GM12878 (cell line): ENCODE measurements around the gene MYH7B. TPM values are rescaled to one million over a fixed set of nuclear protein-coding genes. Genes with fewer than 3 reads are reported as not detected.

ENCODE experiments used
- ATAC-seq: fragments of 200-7000 bp; cut with Tn5 transposase; 3 replicates; pipeline ENCODE4 v1.9.1; 2020; ENCODE audit warnings: mild to moderate bottlenecking, moderate library complexity
- BruUV-seq: library from RNA; stranded (reverse); fragments of 400-500 nt; replicated peaks from 2 replicates; lab custom pipeline; 2021; lab: Mats Ljungman, UMichigan
- CTCF ChIA-PET: fragments of 300-600 bp; sonication (Branson Sonifier 250); formaldehyde crosslinking; extraction: SDS; loops from one replicate; lab custom pipeline; 2021; ENCODE audit warnings: inconsistent platforms; lab: Yijun Ruan, JAX
- POLR2A ChIA-PET: fragments of 350-600 bp; formaldehyde crosslinking; extraction: SDS; loops from one replicate; lab custom pipeline; 2021; ENCODE audit warnings: inconsistent platforms; lab: Charles Lee
- RAD21 ChIA-PET: fragments of 300-600 bp; sonication (Branson Sonifier 250); formaldehyde crosslinking; loops from one replicate; lab custom pipeline; 2023; ENCODE audit warnings: antibody characterized with exemption; ENCODE audit not compliant: unreplicated experiment; lab: Charles Lee
- SMC1A ChIA-PET: fragments of 300-600 bp; sonication (Branson Sonifier 250); formaldehyde crosslinking; loops from one replicate; lab custom pipeline; 2023; ENCODE audit not compliant: unreplicated experiment, uncharacterized antibody; lab: Charles Lee
- DNase-seq: peaks from one replicate; pipeline ENCODE4 v3.0.0-alpha.2; 2011; ENCODE audit warnings: low read depth, low spot score
- FAIRE-seq: peaks from 3 replicates; lab custom pipeline; 2011; peaks lifted over from hg19 to GRCh38; lab: Jason Lieb, UNC
- H2AFZ ChIP-seq: 2 replicates; pipeline ENCODE4 v1.6.0; 2011; ENCODE audit warnings: low read depth, low read length, control low read depth; ENCODE audit not compliant: control insufficient read depth
- H3K27ac ChIP-seq: 2 replicates; pipeline ENCODE4 v1.5.1; 2011; ENCODE audit warnings: control low read depth; ENCODE audit not compliant: control insufficient read depth, insufficient read depth
- H3K27me3 ChIP-seq, 2 experiments: replicated peaks in 1 of 2; 2 replicates each; pipeline versions ENCODE4 v1.6.0 to v1.6.1; 2011; ENCODE audit warnings: low read length in 1 of 2; ENCODE audit not compliant: control insufficient read depth in 2 of 2, insufficient read depth in 2 of 2
- H3K36me3 ChIP-seq, 2 experiments: 2 replicates each; pipeline ENCODE4 v1.5.1; 2011; ENCODE audit warnings: low read length in 1 of 2; ENCODE audit not compliant: control insufficient read depth in 2 of 2, insufficient read depth in 2 of 2
- H3K4me1 ChIP-seq: 2 replicates; pipeline ENCODE4 v1.6.1; 2011; ENCODE audit warnings: mild to moderate bottlenecking, low read length, moderate library complexity, mixed read lengths; ENCODE audit not compliant: control insufficient read depth, insufficient read depth
- H3K4me2 ChIP-seq: 2 replicates; pipeline ENCODE4 v1.6.0; 2011; ENCODE audit warnings: control low read depth; ENCODE audit not compliant: control insufficient read depth, insufficient read depth
- H3K4me3 ChIP-seq: fragments of 200-600 bp; sonication (generic); 2 replicates; pipeline ENCODE4 v1.5.1; 2016
- H3K79me2 ChIP-seq: 2 replicates; pipeline ENCODE4 v1.6.0; 2011; ENCODE audit warnings: low read length; ENCODE audit not compliant: control insufficient read depth, insufficient read depth
- H3K9ac ChIP-seq: 2 replicates; pipeline ENCODE4 v1.8.0; 2011; ENCODE audit warnings: low read length, control low read depth, mixed read lengths; ENCODE audit not compliant: control insufficient read depth, insufficient read depth
- H3K9me3 ChIP-seq: replicated peaks from 3 replicates; pipeline ENCODE4 v1.5.1; 2011; ENCODE audit warnings: mild to moderate bottlenecking, low read length; ENCODE audit not compliant: control insufficient read depth, insufficient read depth
- H4K20me1 ChIP-seq: 2 replicates; pipeline ENCODE4 v1.6.0; 2011; ENCODE audit not compliant: control insufficient read depth, insufficient read depth
- ATF2 ChIP-seq: IDR thresholded peaks from 2 replicates; pipeline ENCODE4 v1.6.1; 2012; ENCODE audit warnings: low read length, inconsistent platforms
- DPF2 ChIP-seq: fragments of 450-650 bp; IDR thresholded peaks from 2 replicates; pipeline ENCODE4 v1.6.1; 2017; ENCODE audit warnings: mild to moderate bottlenecking
- ETV6 ChIP-seq, 2 experiments: fragments of 450-650 bp in 1 of 2; IDR thresholded peaks in 1 of 2; conservative IDR thresholded peaks in 1 of 2; 2 replicates each; pipeline ENCODE4 v1.6.1; 2014; ENCODE audit warnings: antibody characterized with exemption in 1 of 2, borderline replicate concordance in 1 of 2, low read depth in 1 of 2, mild to moderate bottlenecking in 1 of 2, moderate library complexity in 1 of 2
- RFX5 ChIP-seq: IDR thresholded peaks from 2 replicates; pipeline ENCODE4 v1.6.1; 2011; ENCODE audit warnings: low read depth, low read length, improper control_type of control experiment
- SP1 ChIP-seq: IDR thresholded peaks from one replicate; pipeline ENCODE4 v1.6.1; 2011; ENCODE audit warnings: low read depth, low read length
- WGBS: methylation state at CpG from one replicate; pipeline ENCODE4 v1.1.6; 2016; ENCODE audit warnings: low lambda C conversion rate; ENCODE audit not compliant: insufficient replicate concordance, insufficient coverage; ENCODE audit errors: missing lambda C conversion rate; 5-methylcytosine and 5-hydroxymethylcytosine counted together
- in situ Hi-C: fragments of 300-500 bp; cut with MboI; formaldehyde crosslinking; loops from 9 replicates; pipeline ENCODE4 v1.14.3; 2018; ENCODE audit warnings: mixed read lengths
- intact Hi-C: fragments of 100-400 bp; cut with micrococcal nuclease; formaldehyde crosslinking; loops from one replicate; pipeline ENCODE4 v1.14.2; 2022; ENCODE audit not compliant: unreplicated experiment
- polyA plus RNA-seq, 11 experiments: library from polyadenylated mRNA; depleted of rRNA in 4 of 11; unstranded in 6 of 11; stranded (reverse) in 5 of 11; fragments of >200 nt; fragmentation: Nextera tagmentation in 4 of 11; fragmentation: Illumina TruSeq in 1 of 11; extraction: Ambion mirVana in 4 of 11; extraction: Trizol in 1 of 11; gene quantifications; 1 replicate in 1 of 11; 2 replicates in 10 of 11; pipeline versions ENCODE4 v1.2.1 to v1.2.3, GENCODE V29; 2011 to 2016; ENCODE audit warnings: inconsistent platforms in 2 of 11, missing spikeins in 2 of 11, low read depth in 1 of 11
- total RNA-seq, 4 experiments: library from RNA; depleted of rRNA in 3 of 4; stranded (reverse); fragments of >200 nt in 3 of 4; fragmentation: Illumina TruSeq in 1 of 4; extraction: Trizol in 1 of 4; gene quantifications; 2 replicates each; pipeline versions ENCODE4 v1.2.1 to v1.2.3, GENCODE V29; 2013 to 2021

Gene MYH7B
- total and polyA plus RNA-seq, 10 of the 15 experiments (the other 5 are each of a cell fraction or from before 2014, with no cell fraction given), result 0.01 to 0.40 (median 0.20) TPM; not detected in 3

DNA sequence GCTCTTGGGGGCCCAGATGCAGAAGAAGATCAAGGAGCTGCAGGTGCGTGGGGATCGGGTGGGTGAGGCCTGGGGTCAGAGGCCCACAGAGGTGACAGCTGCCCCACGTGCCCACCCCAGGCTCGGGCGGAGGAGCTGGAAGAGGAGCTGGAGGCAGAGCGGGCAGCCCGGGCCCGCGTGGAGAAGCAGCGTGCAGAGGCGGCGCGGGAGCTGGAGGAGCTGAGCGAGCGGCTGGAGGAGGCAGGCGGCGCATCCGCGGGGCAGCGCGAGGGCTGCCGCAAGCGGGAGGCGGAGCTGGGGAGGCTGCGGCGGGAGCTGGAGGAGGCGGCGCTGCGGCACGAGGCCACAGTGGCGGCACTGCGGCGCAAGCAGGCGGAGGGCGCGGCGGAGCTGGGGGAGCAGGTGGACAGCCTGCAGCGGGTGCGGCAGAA is 41.5 kb downstream of the MYH7B start (continued):
- TF ChIP-seq ATF2, result no peak
- no peak for TF ChIP-seq ETV6 (conservative IDR thresholded peaks at IDR 0.05 in 1 of 2, IDR thresholded peaks at IDR 0.05 in 1 of 2; ENCODE audit: borderline replicate concordance in 1 of 2, low read depth in 1 of 2)
- TF ChIP-seq DPF2, result no peak
- no peak for TF ChIP-seq SP1

DNA sequence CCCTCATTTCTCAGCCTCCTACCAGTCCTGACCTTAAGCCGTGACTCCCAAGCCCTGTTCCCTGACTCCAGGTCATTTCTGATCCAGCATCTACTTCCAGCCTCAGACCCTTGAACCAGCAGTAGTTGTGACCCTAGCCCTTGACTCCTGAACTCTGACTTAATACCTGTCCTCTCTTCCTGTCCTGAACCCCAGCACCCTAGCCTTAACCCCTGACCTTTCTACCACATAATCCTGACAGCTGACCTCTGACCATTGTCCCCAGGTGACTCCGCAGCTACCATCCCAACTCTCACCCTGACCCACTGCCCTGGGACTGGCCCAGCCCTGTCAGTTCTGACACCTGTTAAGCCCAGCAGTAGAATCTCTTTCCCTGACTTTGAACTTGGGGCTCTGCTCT is 42.1 kb downstream of the MYH7B start:
- no peak overlapping the region for H3K27ac ChIP-seq
- H2AFZ ChIP-seq, result no peak overlapping the region
- 90% methylated on average over 2 of the region's 2 CpGs for WGBS
- ATAC-seq, result no peak
- POLR2A ChIA-PET, result interaction anchor here (0.6 kb wide), 1 partner anchor 135 kb away, joined by 3 read pairs; no protein-coding TSS in a partner anchor
- RAD21 ChIA-PET, result no interaction called here
- intact Hi-C loops (no loop called here), in situ Hi-C loops (no loop called here)
- SMC1A ChIA-PET, result no interaction called here
- no peak overlapping the region for H3K4me2 ChIP-seq
- H4K20me1 ChIP-seq, result no peaks in the 10 kb centered on the region
- no TSS peak for BruUV-seq
- no peak overlapping the region for H3K9ac ChIP-seq
- CTCF ChIA-PET, result no interaction called here
- no peaks in the 10 kb centered on the region for H3K4me1 ChIP-seq
- peaks cover 2 to 23% of the 10 kb centered on the region in 2 experiments; a peak in 3 of 4 replicates for H3K36me3 ChIP-seq
- H3K9me3 ChIP-seq, result no peaks in the 10 kb centered on the region
- H3K27me3 ChIP-seq, result no peaks in the 10 kb centered on the region
- no peak for TF ChIP-seq RFX5
- H3K79me2 ChIP-seq, result no peaks in the 10 kb centered on the region
- no peak overlapping the region for H3K4me3 ChIP-seq
- no peak for DNase-seq
- FAIRE-seq, result no peak
